ENCODE measurements around the gene TPD52L1. TPM values are rescaled to one million over a fixed set of nuclear protein-coding genes. Genes with fewer than 3 reads are reported as not detected.

TPD52L1 gene
- total and polyA plus RNA-seq, 2 experiments from 2014 or later, result 22.8 to 24.0 TPM

DNA sequence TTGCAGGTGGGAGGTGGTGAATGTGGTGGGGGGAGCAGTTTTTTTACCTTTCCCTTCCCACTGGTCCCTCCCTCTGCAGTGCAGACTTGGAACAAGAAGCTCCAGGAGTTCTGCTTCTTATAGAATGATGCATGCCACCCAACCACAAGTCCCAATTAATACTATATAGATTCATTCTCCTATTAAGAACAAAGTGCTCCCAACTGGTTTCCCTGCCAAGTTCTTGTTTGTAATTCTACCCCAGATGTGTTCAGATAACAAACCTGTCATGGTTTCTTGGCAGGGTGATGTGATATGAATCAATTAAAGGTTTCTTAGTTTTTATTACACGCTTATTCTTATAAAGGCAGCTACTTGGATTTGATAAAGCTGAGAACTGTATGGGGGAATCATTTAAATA, 124.3 kb downstream of the TPD52L1 start:
- Mint-ChIP-seq H3K4me3 (no peak overlapping the region), H3K9me3 (peaks cover 10% of the 10 kb centered on the region; the same call in 2 of the 3 replicates), H3K4me1 (peaks cover 16% of the 10 kb centered on the region; the same call in 2 of the 3 replicates), H3K27me3 (ENCODE audit: insufficient read depth, low read depth, poor library complexity) (peaks cover 6% of the 10 kb centered on the region), H3K36me3 (ENCODE audit: low read depth) (peaks cover 52% of the 10 kb centered on the region), H3K27ac (no peak overlapping the region)
- TF ChIP-seq, protein P1, sequence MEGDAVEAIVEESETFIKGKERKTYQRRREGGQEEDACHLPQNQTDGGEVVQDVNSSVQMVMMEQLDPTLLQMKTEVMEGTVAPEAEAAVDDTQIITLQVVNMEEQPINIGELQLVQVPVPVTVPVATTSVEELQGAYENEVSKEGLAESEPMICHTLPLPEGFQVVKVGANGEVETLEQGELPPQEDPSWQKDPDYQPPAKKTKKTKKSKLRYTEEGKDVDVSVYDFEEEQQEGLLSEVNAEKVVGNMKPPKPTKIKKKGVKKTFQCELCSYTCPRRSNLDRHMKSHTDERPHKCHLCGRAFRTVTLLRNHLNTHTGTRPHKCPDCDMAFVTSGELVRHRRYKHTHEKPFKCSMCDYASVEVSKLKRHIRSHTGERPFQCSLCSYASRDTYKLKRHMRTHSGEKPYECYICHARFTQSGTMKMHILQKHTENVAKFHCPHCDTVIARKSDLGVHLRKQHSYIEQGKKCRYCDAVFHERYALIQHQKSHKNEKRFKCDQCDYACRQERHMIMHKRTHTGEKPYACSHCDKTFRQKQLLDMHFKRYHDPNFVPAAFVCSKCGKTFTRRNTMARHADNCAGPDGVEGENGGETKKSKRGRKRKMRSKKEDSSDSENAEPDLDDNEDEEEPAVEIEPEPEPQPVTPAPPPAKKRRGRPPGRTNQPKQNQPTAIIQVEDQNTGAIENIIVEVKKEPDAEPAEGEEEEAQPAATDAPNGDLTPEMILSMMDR (conservative IDR thresholded peaks at IDR 0.05; ENCODE audit: low read depth in 2 of 2), result no peak
- TF ChIP-seq STAT1 (IDR thresholded peaks at IDR 0.05; ENCODE audit: unreplicated experiment) (no peak), EZH2phosphoT487 (IDR thresholded peaks at IDR 0.05; ENCODE audit: unreplicated experiment) (no peak), POLR2AphosphoS5 (IDR thresholded peaks at IDR 0.05; ENCODE audit: low read depth) (no peak), EZH2 (IDR thresholded peaks at IDR 0.05; ENCODE audit: low read depth, unreplicated experiment) (no peak), JUNB (IDR thresholded peaks at IDR 0.05; ENCODE audit: unreplicated experiment) (no peak), CREB1 (CRISPR knock-in tag; IDR thresholded peaks at IDR 0.05; ENCODE audit: low read depth) (no peak), NANOG (IDR thresholded peaks at IDR 0.05; ENCODE audit: borderline replicate concordance) (no peak), ZNF114 (CRISPR knock-in tag; IDR thresholded peaks at IDR 0.05) (no peak), ZNF331 (CRISPR knock-in tag; IDR thresholded peaks at IDR 0.05; ENCODE audit: low read depth) (no peak)
- TF ChIP-seq, protein P2, sequence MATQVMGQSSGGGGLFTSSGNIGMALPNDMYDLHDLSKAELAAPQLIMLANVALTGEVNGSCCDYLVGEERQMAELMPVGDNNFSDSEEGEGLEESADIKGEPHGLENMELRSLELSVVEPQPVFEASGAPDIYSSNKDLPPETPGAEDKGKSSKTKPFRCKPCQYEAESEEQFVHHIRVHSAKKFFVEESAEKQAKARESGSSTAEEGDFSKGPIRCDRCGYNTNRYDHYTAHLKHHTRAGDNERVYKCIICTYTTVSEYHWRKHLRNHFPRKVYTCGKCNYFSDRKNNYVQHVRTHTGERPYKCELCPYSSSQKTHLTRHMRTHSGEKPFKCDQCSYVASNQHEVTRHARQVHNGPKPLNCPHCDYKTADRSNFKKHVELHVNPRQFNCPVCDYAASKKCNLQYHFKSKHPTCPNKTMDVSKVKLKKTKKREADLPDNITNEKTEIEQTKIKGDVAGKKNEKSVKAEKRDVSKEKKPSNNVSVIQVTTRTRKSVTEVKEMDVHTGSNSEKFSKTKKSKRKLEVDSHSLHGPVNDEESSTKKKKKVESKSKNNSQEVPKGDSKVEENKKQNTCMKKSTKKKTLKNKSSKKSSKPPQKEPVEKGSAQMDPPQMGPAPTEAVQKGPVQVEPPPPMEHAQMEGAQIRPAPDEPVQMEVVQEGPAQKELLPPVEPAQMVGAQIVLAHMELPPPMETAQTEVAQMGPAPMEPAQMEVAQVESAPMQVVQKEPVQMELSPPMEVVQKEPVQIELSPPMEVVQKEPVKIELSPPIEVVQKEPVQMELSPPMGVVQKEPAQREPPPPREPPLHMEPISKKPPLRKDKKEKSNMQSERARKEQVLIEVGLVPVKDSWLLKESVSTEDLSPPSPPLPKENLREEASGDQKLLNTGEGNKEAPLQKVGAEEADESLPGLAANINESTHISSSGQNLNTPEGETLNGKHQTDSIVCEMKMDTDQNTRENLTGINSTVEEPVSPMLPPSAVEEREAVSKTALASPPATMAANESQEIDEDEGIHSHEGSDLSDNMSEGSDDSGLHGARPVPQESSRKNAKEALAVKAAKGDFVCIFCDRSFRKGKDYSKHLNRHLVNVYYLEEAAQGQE (IDR thresholded peaks at IDR 0.05; ENCODE audit: unreplicated experiment), result no peak
- TF ChIP-seq, protein P3, sequence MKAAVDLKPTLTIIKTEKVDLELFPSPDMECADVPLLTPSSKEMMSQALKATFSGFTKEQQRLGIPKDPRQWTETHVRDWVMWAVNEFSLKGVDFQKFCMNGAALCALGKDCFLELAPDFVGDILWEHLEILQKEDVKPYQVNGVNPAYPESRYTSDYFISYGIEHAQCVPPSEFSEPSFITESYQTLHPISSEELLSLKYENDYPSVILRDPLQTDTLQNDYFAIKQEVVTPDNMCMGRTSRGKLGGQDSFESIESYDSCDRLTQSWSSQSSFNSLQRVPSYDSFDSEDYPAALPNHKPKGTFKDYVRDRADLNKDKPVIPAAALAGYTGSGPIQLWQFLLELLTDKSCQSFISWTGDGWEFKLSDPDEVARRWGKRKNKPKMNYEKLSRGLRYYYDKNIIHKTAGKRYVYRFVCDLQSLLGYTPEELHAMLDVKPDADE (IDR thresholded peaks at IDR 0.05), result no peak
- TF ChIP-seq, protein P4, sequence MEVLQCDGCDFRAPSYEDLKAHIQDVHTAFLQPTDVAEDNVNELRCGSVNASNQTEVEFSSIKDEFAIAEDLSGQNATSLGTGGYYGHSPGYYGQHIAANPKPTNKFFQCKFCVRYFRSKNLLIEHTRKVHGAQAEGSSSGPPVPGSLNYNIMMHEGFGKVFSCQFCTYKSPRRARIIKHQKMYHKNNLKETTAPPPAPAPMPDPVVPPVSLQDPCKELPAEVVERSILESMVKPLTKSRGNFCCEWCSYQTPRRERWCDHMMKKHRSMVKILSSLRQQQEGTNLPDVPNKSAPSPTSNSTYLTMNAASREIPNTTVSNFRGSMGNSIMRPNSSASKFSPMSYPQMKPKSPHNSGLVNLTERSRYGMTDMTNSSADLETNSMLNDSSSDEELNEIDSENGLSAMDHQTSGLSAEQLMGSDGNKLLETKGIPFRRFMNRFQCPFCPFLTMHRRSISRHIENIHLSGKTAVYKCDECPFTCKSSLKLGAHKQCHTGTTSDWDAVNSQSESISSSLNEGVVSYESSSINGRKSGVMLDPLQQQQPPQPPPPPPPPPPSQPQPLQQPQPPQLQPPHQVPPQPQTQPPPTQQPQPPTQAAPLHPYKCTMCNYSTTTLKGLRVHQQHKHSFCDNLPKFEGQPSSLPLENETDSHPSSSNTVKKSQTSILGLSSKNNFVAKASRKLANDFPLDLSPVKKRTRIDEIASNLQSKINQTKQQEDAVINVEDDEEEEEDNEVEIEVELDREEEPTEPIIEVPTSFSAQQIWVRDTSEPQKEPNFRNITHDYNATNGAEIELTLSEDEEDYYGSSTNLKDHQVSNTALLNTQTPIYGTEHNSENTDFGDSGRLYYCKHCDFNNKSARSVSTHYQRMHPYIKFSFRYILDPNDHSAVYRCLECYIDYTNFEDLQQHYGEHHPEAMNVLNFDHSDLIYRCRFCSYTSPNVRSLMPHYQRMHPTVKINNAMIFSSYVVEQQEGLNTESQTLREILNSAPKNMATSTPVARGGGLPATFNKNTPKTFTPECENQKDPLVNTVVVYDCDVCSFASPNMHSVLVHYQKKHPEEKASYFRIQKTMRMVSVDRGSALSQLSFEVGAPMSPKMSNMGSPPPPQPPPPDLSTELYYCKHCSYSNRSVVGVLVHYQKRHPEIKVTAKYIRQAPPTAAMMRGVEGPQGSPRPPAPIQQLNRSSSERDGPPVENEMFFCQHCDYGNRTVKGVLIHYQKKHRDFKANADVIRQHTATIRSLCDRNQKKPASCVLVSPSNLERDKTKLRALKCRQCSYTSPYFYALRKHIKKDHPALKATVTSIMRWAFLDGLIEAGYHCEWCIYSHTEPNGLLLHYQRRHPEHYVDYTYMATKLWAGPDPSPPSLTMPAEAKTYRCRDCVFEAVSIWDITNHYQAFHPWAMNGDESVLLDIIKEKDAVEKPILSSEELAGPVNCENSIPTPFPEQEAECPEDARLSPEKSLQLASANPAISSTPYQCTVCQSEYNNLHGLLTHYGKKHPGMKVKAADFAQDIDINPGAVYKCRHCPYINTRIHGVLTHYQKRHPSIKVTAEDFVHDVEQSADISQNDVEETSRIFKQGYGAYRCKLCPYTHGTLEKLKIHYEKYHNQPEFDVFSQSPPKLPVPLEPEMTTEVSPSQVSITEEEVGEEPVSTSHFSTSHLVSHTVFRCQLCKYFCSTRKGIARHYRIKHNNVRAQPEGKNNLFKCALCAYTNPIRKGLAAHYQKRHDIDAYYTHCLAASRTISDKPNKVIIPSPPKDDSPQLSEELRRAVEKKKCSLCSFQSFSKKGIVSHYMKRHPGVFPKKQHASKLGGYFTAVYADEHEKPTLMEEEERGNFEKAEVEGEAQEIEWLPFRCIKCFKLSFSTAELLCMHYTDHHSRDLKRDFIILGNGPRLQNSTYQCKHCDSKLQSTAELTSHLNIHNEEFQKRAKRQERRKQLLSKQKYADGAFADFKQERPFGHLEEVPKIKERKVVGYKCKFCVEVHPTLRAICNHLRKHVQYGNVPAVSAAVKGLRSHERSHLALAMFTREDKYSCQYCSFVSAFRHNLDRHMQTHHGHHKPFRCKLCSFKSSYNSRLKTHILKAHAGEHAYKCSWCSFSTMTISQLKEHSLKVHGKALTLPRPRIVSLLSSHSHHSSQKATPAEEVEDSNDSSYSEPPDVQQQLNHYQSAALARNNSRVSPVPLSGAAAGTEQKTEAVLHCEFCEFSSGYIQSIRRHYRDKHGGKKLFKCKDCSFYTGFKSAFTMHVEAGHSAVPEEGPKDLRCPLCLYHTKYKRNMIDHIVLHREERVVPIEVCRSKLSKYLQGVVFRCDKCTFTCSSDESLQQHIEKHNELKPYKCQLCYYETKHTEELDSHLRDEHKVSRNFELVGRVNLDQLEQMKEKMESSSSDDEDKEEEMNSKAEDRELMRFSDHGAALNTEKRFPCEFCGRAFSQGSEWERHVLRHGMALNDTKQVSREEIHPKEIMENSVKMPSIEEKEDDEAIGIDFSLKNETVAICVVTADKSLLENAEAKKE (CRISPR knock-in tag; IDR thresholded peaks at IDR 0.05), result no peak
- peaks cover 17% of the 10 kb centered on the region; the same call in 1 of the 2 replicates for H3K79me2 ChIP-seq (replicated peaks; ENCODE audit: insufficient read depth)
- no peak overlapping the region for H2AFZ ChIP-seq
- no peak for ATAC-seq
- no peaks in the 10 kb centered on the region for H3F3A ChIP-seq (replicated peaks; ENCODE audit: low read depth)
- no peaks in the 10 kb centered on the region; the same call in none of the 2 replicates for H4K20me1 ChIP-seq (replicated peaks; ENCODE audit: insufficient read depth)
- no peak overlapping the region for H3K4me2 ChIP-seq
- H3K9me2 ChIP-seq (ENCODE audit: insufficient read depth), result no peaks in the 10 kb centered on the region
- H3K4me1 ChIP-seq (ENCODE audit: insufficient read depth), result peaks cover 5% of the 10 kb centered on the region; the same call in 1 of the 2 replicates
- H3K27me3 ChIP-seq (ENCODE audit: insufficient read depth), result no peaks in the 10 kb centered on the region
- H3K4me3 ChIP-seq, result no peak overlapping the region
- DNase-seq (ENCODE audit: low spot score), result no peak
- no peak overlapping the region for H3K27ac ChIP-seq (ENCODE audit: low read depth)
- peaks cover 10% of the 10 kb centered on the region; the same call in 1 of the 2 replicates for H3K36me3 ChIP-seq (ENCODE audit: insufficient read depth)

Measured in GM23338 (cell line).